CD14-positive monocyte (primary cell): ENCODE data around the gene LRRTM4. TPM values are rescaled to one million over a fixed set of nuclear protein-coding genes. Genes with fewer than 3 reads are reported as not detected.

Experiments
- DNase-seq, 3 donors: peaks; one replicate each; pipeline ENCODE4 v3.0.0-alpha.2; 2011 to 2022
- H2AFZ ChIP-seq: 2 replicates; pipeline ENCODE4 v1.6.0; 2012; ENCODE audit warnings: mild to moderate bottlenecking, low read depth, low read length, inconsistent platforms; ENCODE audit not compliant: insufficient read depth, poor library complexity, severe bottlenecking
- H3K27ac ChIP-seq, 2 donors: 1 replicate in 1 of 2; 2 replicates in 1 of 2; pipeline ENCODE4 v1.5.1; 2012 to 2013; ENCODE audit warnings: low read length in 2 of 2, control low read depth in 1 of 2, inconsistent platforms in 1 of 2, low read depth in 1 of 2, mild to moderate bottlenecking in 1 of 2
- H3K27me3 ChIP-seq, 2 donors: one replicate each; pipeline versions ENCODE4 v1.6.0 to v1.6.1; 2011 to 2013; ENCODE audit warnings: low read length in 2 of 2; ENCODE audit not compliant: control insufficient read depth in 2 of 2, insufficient read depth in 2 of 2
- H3K36me3 ChIP-seq, 2 donors: replicated peaks in 1 of 2; 1 replicate in 1 of 2; 2 replicates in 1 of 2; pipeline versions ENCODE4 v1.5.1 to v1.6.1; 2012 to 2013; ENCODE audit warnings: low read length in 2 of 2, control low read depth in 1 of 2, inconsistent platforms in 1 of 2, mild to moderate bottlenecking in 1 of 2; ENCODE audit not compliant: insufficient read depth in 2 of 2, control insufficient read depth in 1 of 2
- H3K4me1 ChIP-seq, 2 donors: 1 replicate in 1 of 2; 2 replicates in 1 of 2; pipeline versions ENCODE4 v1.5.1 to v1.6.1; 2012 to 2013; ENCODE audit warnings: low read length in 2 of 2, control low read depth in 1 of 2, inconsistent platforms in 1 of 2, mild to moderate bottlenecking in 1 of 2, moderate library complexity in 1 of 2; ENCODE audit not compliant: insufficient read depth in 2 of 2, control insufficient read depth in 1 of 2
- H3K4me2 ChIP-seq: replicated peaks from 2 replicates; pipeline ENCODE3; 2012; ENCODE audit warnings: low read length, moderate library complexity, mild to moderate bottlenecking; ENCODE audit not compliant: poor library complexity, severe bottlenecking; ENCODE audit errors: extremely low read depth
- H3K4me3 ChIP-seq, 3 experiments: fragments of 200-600 bp in 1 of 3; sonication (generic) in 1 of 3; replicated peaks in 1 of 3; 1 replicate in 2 of 3; 2 replicates in 1 of 3; pipeline ENCODE4 v1.5.1; 2011 to 2013; ENCODE audit warnings: low read length in 3 of 3, mild to moderate bottlenecking in 3 of 3, control low read depth in 2 of 3, low read depth in 2 of 3, inconsistent platforms in 1 of 3, moderate library complexity in 1 of 3
- H3K79me2 ChIP-seq: 2 replicates; pipeline ENCODE4 v1.6.0; 2012; ENCODE audit warnings: mild to moderate bottlenecking, control low read depth, inconsistent platforms, low read length, moderate library complexity; ENCODE audit not compliant: insufficient read depth
- H3K9ac ChIP-seq: 2 replicates; pipeline ENCODE4 v1.6.0; 2017; ENCODE audit warnings: low read length, mild to moderate bottlenecking; ENCODE audit not compliant: insufficient read depth, poor library complexity, severe bottlenecking
- H3K9me3 ChIP-seq, 2 donors: replicated peaks in 1 of 2; 1 replicate in 1 of 2; 2 replicates in 1 of 2; pipeline versions ENCODE4 v1.5.1 to v1.6.1; 2012 to 2013; ENCODE audit warnings: low read length in 2 of 2, control low read depth in 1 of 2; ENCODE audit not compliant: control insufficient read depth in 1 of 2, insufficient read depth in 1 of 2
- H4K20me1 ChIP-seq: 2 replicates; pipeline ENCODE4 v1.6.0; 2012; ENCODE audit warnings: mild to moderate bottlenecking, low read length, control low read depth, moderate library complexity; ENCODE audit not compliant: insufficient read depth
- H3K27ac Mint-ChIP-seq, 7 donors: one replicate each; pipeline ENCODE4 v1.8.0; 2020; ENCODE audit warnings: mild to moderate bottlenecking in 7 of 7, mixed read lengths in 7 of 7, moderate library complexity in 6 of 7, inconsistent platforms in 2 of 7
- H3K27me3 Mint-ChIP-seq, 3 donors: one replicate each; pipeline ENCODE4 v1.8.0; 2021 to 2022; ENCODE audit warnings: low read depth in 3 of 3, mild to moderate bottlenecking in 3 of 3, mixed read lengths in 3 of 3, moderate library complexity in 3 of 3, inconsistent platforms in 1 of 3
- H3K36me3 Mint-ChIP-seq, 2 donors: one replicate each; pipeline ENCODE4 v1.8.0; 2020; ENCODE audit warnings: mixed read lengths in 2 of 2, inconsistent platforms in 1 of 2, mild to moderate bottlenecking in 1 of 2
- H3K4me1 Mint-ChIP-seq: one replicate; pipeline ENCODE4 v1.8.0; 2020; ENCODE audit warnings: mild to moderate bottlenecking, mixed read lengths
- H3K4me3 Mint-ChIP-seq, 2 donors: one replicate each; pipeline ENCODE4 v1.8.0; 2020; ENCODE audit warnings: mild to moderate bottlenecking in 2 of 2, mixed read lengths in 2 of 2, moderate library complexity in 1 of 2
- H3K9me3 Mint-ChIP-seq, 7 donors: one replicate each; pipeline ENCODE4 v1.8.0; 2020 to 2022; ENCODE audit warnings: mixed read lengths in 7 of 7, mild to moderate bottlenecking in 6 of 7, moderate library complexity in 6 of 7, inconsistent platforms in 2 of 7
- CTCF ChIP-seq: fragments of 200-600 bp; IDR thresholded peaks from one replicate; pipeline ENCODE4 v1.8.0; 2022; ENCODE audit warnings: antibody characterized with exemption, mild to moderate bottlenecking
- WGBS: methylation state at CpG from one replicate; pipeline ENCODE4 v1.1.5; 2013; ENCODE audit warnings: missing lambda C conversion rate; ENCODE audit not compliant: insufficient coverage; 5-methylcytosine and 5-hydroxymethylcytosine counted together
- intact Hi-C, 2 donors: fragments of 100-400 bp; cut with micrococcal nuclease; formaldehyde crosslinking; loops; one replicate each; pipeline versions ENCODE4 v1.15.0 to v1.15.1; 2023
- polyA plus RNA-seq, 3 donors: library from polyadenylated mRNA; depleted of rRNA in 1 of 3; unstranded in 2 of 3; stranded (reverse) in 1 of 3; fragments of 300-500 nt in 2 of 3; fragments of >200 nt in 1 of 3; fragmentation: Illumina TruSeq in 2 of 3; gene quantifications; 1 replicate in 2 of 3; 2 replicates in 1 of 3; pipeline ENCODE4 v1.2.3, GENCODE V29; 2012 to 2021

LRRTM4 gene
- polyA plus RNA-seq, 3 donors, result not detected

- H3K9ac ChIP-seq, result no peak overlapping the region
- Mint-ChIP-seq H3K27me3 (peaks cover 0 to 2% (median 0%) of the 10 kb centered on the region in 3 donors), H3K4me1 (no peaks in the 10 kb centered on the region), H3K4me3 (no peak overlapping the region), H3K9me3 (peaks cover 0 to 2% (median 0%) of the 10 kb centered on the region in 7 donors), H3K27ac (no peak overlapping the region), H3K36me3 (no peaks in the 10 kb centered on the region)
- intact Hi-C loops, result no loop called here
- 92% methylated on average over 2 of the region's 2 CpGs for WGBS
- TF ChIP-seq CTCF, result no peak
- no peak overlapping the region for H3K4me3 ChIP-seq
- no peaks in the 10 kb centered on the region for H3K27me3 ChIP-seq
- H3K36me3 ChIP-seq, result no peaks in the 10 kb centered on the region
- no peak overlapping the region for H2AFZ ChIP-seq
- no peaks in the 10 kb centered on the region for H3K9me3 ChIP-seq
- H3K4me2 ChIP-seq, result no peak overlapping the region
- H3K79me2 ChIP-seq, result no peaks in the 10 kb centered on the region
- H4K20me1 ChIP-seq, result no peaks in the 10 kb centered on the region
- no peak overlapping the region for H3K27ac ChIP-seq
- H3K4me1 ChIP-seq, result no peaks in the 10 kb centered on the region
- DNase-seq, result no peak
These were observed 45.5 kb upstream of the LRRTM4 start for GRCh38 chr2:77567723-77568122.

- Mint-ChIP-seq H3K9me3 (peaks cover 0 to 2% (median 0%) of the 10 kb centered on the region in 7 donors), H3K4me3 (no peak overlapping the region), H3K4me1 (no peaks in the 10 kb centered on the region), H3K27me3 (peaks cover 0 to 2% (median 0%) of the 10 kb centered on the region in 3 donors), H3K27ac (no peak overlapping the region), H3K36me3 (no peaks in the 10 kb centered on the region)
- Histone ChIP-seq H3K4me3 (no peak overlapping the region), H4K20me1 (no peaks in the 10 kb centered on the region), H3K9me3 (no peaks in the 10 kb centered on the region), H2AFZ (no peak overlapping the region), H3K36me3 (no peaks in the 10 kb centered on the region), H3K4me1 (no peaks in the 10 kb centered on the region), H3K4me2 (no peak overlapping the region), H3K27ac (no peak overlapping the region), H3K79me2 (no peaks in the 10 kb centered on the region), H3K27me3 (no peaks in the 10 kb centered on the region), H3K9ac (no peak overlapping the region)
- intact Hi-C loops, result no loop called here
- no peak for TF ChIP-seq CTCF
- DNase-seq, result no peak
- WGBS, result no CpG with 5 or more reads among the region's 3 CpGs
These were observed 44.4 kb upstream of the LRRTM4 start for GRCh38 chr2:77566582-77566981.
